HepG2 (cell line): ENCODE measurements around the gene MRPL34.

Experiments used
- ARNT ChIP-seq: fragments of 450-650 bp; IDR thresholded peaks from 2 replicates; pipeline ENCODE4 v1.6.1; 2017
- BRCA1 ChIP-seq: sonication (generic); formaldehyde crosslinking; IDR thresholded peaks from 2 replicates; pipeline ENCODE4 v1.4.0; 2020; ENCODE audit warnings: missing genetic modification reagents
- HOXD1 ChIP-seq: sonication (generic); formaldehyde crosslinking; IDR thresholded peaks from 2 replicates; pipeline ENCODE4 v1.5.0; 2020; ENCODE audit warnings: missing genetic modification reagents
- KAT2B ChIP-seq: fragments of 150-350 bp; IDR thresholded peaks from 2 replicates; pipeline ENCODE4 v1.6.1; 2014; ENCODE audit warnings: low read depth, low read length, borderline replicate concordance
- NONO ChIP-seq, 2 experiments: fragments of 450-650 bp in 1 of 2; sonication (generic) in 1 of 2; formaldehyde crosslinking in 1 of 2; IDR thresholded peaks in 1 of 2; conservative IDR thresholded peaks in 1 of 2; 2 replicates each; pipeline versions ENCODE4 v1.6.1 to v1.8.0; 2017 to 2022; ENCODE audit warnings: mild to moderate bottlenecking in 1 of 2, missing genetic modification reagents in 1 of 2, moderate library complexity in 1 of 2
- PCBP2 ChIP-seq: fragments of 200-400 bp; formaldehyde crosslinking; optimal IDR thresholded peaks from 2 replicates; pipeline ENCODE3; 2018; ENCODE audit warnings: low read length, low read depth; ENCODE audit not compliant: poor library complexity, severe bottlenecking
- SP5 ChIP-seq: IDR thresholded peaks from 2 replicates; pipeline ENCODE4 v1.6.1; 2016; ENCODE audit warnings: low read depth, borderline replicate concordance
- SRF ChIP-seq: IDR thresholded peaks from 2 replicates; pipeline ENCODE4 v1.6.1; 2011; ENCODE audit warnings: mild to moderate bottlenecking, low read depth, low read length, moderate library complexity
- ZNF205 ChIP-seq: IDR thresholded peaks from 2 replicates; pipeline ENCODE4 v1.6.1; 2018; ENCODE audit warnings: missing biosample characterization, missing genetic modification reagents
- ZNF326 ChIP-seq: sonication (generic); formaldehyde crosslinking; IDR thresholded peaks from 2 replicates; pipeline ENCODE4 v1.4.0; 2020; ENCODE audit warnings: missing genetic modification reagents, borderline replicate concordance
- TF ChIP-seq, protein P1 (sequence below): sonication (generic); formaldehyde crosslinking; IDR thresholded peaks from 2 replicates; pipeline ENCODE4 v1.4.0; 2020; ENCODE audit warnings: missing genetic modification reagents, borderline replicate concordance

DNA sequence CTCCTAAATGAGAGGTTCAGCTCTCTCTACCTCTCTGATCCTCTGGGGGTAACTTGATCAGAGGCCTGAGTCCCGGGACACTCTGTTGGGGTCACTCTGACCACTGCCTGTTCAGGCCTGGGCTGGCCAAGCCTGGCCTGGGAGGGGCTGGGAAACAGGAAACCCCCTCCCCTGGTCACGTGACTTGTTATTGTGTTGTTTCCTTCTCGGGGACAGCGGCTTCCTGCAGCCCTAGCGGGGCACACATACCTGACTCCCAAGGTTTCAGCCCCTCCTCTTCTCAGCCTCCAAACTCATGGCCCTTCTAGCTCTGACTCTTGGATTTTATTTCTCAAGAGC is 41.1 kb upstream of the MRPL34 start, which contains the start of gene USHBP1:
- TF ChIP-seq NONO (IDR thresholded peaks at IDR 0.05), result no peak
- TF ChIP-seq NONO (CRISPR knock-in tag; conservative IDR thresholded peaks at IDR 0.05), result no peak
- no peak for TF ChIP-seq KAT2B
- no peak for TF ChIP-seq PCBP2
- TF ChIP-seq, protein P1, sequence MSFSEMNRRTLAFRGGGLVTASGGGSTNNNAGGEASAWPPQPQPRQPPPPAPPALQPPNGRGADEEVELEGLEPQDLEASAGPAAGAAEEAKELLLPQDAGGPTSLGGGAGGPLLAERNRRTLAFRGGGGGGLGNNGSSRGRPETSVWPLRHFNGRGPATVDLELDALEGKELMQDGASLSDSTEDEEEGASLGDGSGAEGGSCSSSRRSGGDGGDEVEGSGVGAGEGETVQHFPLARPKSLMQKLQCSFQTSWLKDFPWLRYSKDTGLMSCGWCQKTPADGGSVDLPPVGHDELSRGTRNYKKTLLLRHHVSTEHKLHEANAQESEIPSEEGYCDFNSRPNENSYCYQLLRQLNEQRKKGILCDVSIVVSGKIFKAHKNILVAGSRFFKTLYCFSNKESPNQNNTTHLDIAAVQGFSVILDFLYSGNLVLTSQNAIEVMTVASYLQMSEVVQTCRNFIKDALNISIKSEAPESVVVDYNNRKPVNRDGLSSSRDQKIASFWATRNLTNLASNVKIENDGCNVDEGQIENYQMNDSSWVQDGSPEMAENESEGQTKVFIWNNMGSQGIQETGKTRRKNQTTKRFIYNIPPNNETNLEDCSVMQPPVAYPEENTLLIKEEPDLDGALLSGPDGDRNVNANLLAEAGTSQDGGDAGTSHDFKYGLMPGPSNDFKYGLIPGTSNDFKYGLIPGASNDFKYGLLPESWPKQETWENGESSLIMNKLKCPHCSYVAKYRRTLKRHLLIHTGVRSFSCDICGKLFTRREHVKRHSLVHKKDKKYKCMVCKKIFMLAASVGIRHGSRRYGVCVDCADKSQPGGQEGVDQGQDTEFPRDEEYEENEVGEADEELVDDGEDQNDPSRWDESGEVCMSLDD, result no peak
- no peak for TF ChIP-seq ZNF326 (CRISPR knock-in tag)
- TF ChIP-seq HOXD1, result no peak
- no peak for TF ChIP-seq ARNT
- TF ChIP-seq BRCA1 (CRISPR knock-in tag), result no peak
- no peak for TF ChIP-seq ZNF205 (CRISPR knock-in tag)
- no peak for TF ChIP-seq SP5 (CRISPR knock-in tag)
- TF ChIP-seq SRF, result no peak
